A673 (cell line): ENCODE data around the gene DOCK4. TPM values are rescaled to one million over a fixed set of nuclear protein-coding genes. Genes with fewer than 3 reads are reported as not detected.

Experiments used
- BruUV-seq: library from RNA; stranded (reverse); fragments of 400-500 nt; replicated peaks from 2 replicates; lab custom pipeline; 2021; lab: Mats Ljungman, UMichigan
- CTCF ChIA-PET: fragments of 300-600 bp; sonication (Branson Sonifier 250); formaldehyde crosslinking; loops from one replicate; lab custom pipeline; 2022; ENCODE audit warnings: antibody characterized with exemption; lab: Charles Lee
- POLR2A ChIA-PET: fragments of 300-600 bp; sonication (Branson Sonifier 250); formaldehyde crosslinking; loops from one replicate; lab custom pipeline; 2022; ENCODE audit warnings: antibody characterized with exemption; ENCODE audit not compliant: low non-redundant PET; lab: Charles Lee
- DNase-seq: peaks from one replicate; pipeline ENCODE4 v3.0.0-alpha.2; 2015; ENCODE audit warnings: low spot score
- H3K27ac ChIP-seq: fragments of 200-600 bp; sonication (generic); 2 replicates; pipeline ENCODE4 v1.5.1; 2016; ENCODE audit warnings: mixed run types, low read depth, mild to moderate bottlenecking, mixed read lengths, antibody characterized with exemption, low read length; ENCODE audit not compliant: poor library complexity, severe bottlenecking
- H3K27me3 ChIP-seq: fragments of 200-600 bp; sonication (generic); replicated peaks from 2 replicates; pipeline ENCODE4 v1.6.1; 2017; ENCODE audit warnings: mixed run types, low read depth, mild to moderate bottlenecking, mixed read lengths, antibody characterized with exemption, low read length; ENCODE audit not compliant: insufficient read depth, poor library complexity
- H3K36me3 ChIP-seq: fragments of 200-600 bp; sonication (generic); 2 replicates; pipeline ENCODE4 v1.6.1; 2016; ENCODE audit warnings: mixed run types, mild to moderate bottlenecking, mixed read lengths, antibody characterized with exemption, low read length; ENCODE audit not compliant: insufficient read depth, poor library complexity, severe bottlenecking
- H3K4me1 ChIP-seq: fragments of 200-600 bp; sonication (generic); 2 replicates; pipeline ENCODE4 v1.6.1; 2017; ENCODE audit warnings: mixed run types, mild to moderate bottlenecking, mixed read lengths, antibody characterized with exemption, low read length; ENCODE audit not compliant: insufficient read depth, poor library complexity, severe bottlenecking
- H3K4me3 ChIP-seq: fragments of 200-600 bp; sonication (generic); 2 replicates; pipeline ENCODE4 v1.5.1; 2016; ENCODE audit warnings: low read depth, mixed run types, mild to moderate bottlenecking, mixed read lengths, low read length; ENCODE audit not compliant: poor library complexity, severe bottlenecking
- H3K9me3 ChIP-seq: fragments of 200-600 bp; sonication (generic); 2 replicates; pipeline ENCODE4 v1.6.1; 2016; ENCODE audit warnings: mixed run types, low read depth, mild to moderate bottlenecking, mixed read lengths, antibody characterized with exemption, low read length; ENCODE audit not compliant: poor library complexity, severe bottlenecking
- EZH2 ChIP-seq: fragments of 200-600 bp; sonication (generic); IDR thresholded peaks from 2 replicates; pipeline ENCODE4 v1.6.1; 2017; ENCODE audit warnings: borderline replicate concordance, low read depth, mild to moderate bottlenecking, mixed read lengths, antibody characterized with exemption, low read length; ENCODE audit not compliant: poor library complexity, severe bottlenecking
- intact Hi-C: fragments of 100-400 bp; cut with micrococcal nuclease; formaldehyde crosslinking; loops from one replicate; pipeline ENCODE4 v1.10.0; 2022; ENCODE audit not compliant: unreplicated experiment
- total RNA-seq: library from RNA; stranded (reverse); gene quantifications from 2 replicates; pipeline ENCODE4 v1.2.3, GENCODE V29; 2021
- TF ChIP-seq, protein P1 (sequence below): fragments of 300-800, 200-600 bp; sonication (generic); conservative IDR thresholded peaks from 2 replicates; pipeline ENCODE4 v1.5.1; 2017; ENCODE audit warnings: low read depth, mild to moderate bottlenecking, antibody characterized with exemption, low read length, moderate library complexity, mixed read lengths

DOCK4 gene
- total RNA-seq, 1 experiment from 2014 or later, result 28.5 TPM

DNA sequence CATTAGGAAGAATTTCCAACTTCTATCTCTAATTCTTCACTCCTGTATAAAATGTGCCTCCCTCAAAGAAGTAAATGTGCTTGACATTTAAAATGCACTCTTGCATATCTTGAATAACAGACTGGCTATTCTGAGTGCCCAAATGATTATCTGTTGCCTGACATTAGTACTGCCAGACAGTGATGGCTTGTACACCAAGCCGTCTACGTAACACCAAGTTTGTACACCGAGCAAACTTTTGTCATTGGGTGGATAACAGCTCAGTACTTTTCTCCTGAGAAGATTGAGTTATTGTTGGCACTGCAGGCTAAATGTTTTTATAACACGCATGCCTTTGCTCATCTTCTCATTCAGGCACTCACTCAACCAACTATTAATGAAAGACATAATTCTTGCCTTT, 137.2 kb downstream of the DOCK4 start:
- H3K27me3 ChIP-seq, result no peaks in the 10 kb centered on the region
- H3K36me3 ChIP-seq, result no peaks in the 10 kb centered on the region
- TF ChIP-seq, protein P1, sequence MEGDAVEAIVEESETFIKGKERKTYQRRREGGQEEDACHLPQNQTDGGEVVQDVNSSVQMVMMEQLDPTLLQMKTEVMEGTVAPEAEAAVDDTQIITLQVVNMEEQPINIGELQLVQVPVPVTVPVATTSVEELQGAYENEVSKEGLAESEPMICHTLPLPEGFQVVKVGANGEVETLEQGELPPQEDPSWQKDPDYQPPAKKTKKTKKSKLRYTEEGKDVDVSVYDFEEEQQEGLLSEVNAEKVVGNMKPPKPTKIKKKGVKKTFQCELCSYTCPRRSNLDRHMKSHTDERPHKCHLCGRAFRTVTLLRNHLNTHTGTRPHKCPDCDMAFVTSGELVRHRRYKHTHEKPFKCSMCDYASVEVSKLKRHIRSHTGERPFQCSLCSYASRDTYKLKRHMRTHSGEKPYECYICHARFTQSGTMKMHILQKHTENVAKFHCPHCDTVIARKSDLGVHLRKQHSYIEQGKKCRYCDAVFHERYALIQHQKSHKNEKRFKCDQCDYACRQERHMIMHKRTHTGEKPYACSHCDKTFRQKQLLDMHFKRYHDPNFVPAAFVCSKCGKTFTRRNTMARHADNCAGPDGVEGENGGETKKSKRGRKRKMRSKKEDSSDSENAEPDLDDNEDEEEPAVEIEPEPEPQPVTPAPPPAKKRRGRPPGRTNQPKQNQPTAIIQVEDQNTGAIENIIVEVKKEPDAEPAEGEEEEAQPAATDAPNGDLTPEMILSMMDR, result no peak
- no TSS peak for BruUV-seq
- H3K4me1 ChIP-seq, result no peaks in the 10 kb centered on the region
- H3K4me3 ChIP-seq, result no peak overlapping the region
- H3K9me3 ChIP-seq, result no peaks in the 10 kb centered on the region
- DNase-seq, result no peak
- ChIA-PET CTCF (no interaction called here), POLR2A (no interaction called here)
- no peak overlapping the region for H3K27ac ChIP-seq
- intact Hi-C loops, result no loop called here

- no peak overlapping the region for H3K27ac ChIP-seq
- no peaks in the 10 kb centered on the region for H3K9me3 ChIP-seq
- no peaks in the 10 kb centered on the region for H3K36me3 ChIP-seq
- ChIA-PET POLR2A (no interaction called here), CTCF (no interaction called here)
- no peak overlapping the region for H3K4me3 ChIP-seq
- intact Hi-C loops, result no loop called here
- H3K27me3 ChIP-seq, result no peaks in the 10 kb centered on the region
- no peaks in the 10 kb centered on the region for H3K4me1 ChIP-seq
- TF ChIP-seq, protein P1, result no peak
- TF ChIP-seq EZH2, result no peak
- DNase-seq, result no peak
- BruUV-seq, result no TSS peak
These were observed 138.3 kb downstream of the DOCK4 start for GRCh38 chr7:112067632-112068540.

DNA sequence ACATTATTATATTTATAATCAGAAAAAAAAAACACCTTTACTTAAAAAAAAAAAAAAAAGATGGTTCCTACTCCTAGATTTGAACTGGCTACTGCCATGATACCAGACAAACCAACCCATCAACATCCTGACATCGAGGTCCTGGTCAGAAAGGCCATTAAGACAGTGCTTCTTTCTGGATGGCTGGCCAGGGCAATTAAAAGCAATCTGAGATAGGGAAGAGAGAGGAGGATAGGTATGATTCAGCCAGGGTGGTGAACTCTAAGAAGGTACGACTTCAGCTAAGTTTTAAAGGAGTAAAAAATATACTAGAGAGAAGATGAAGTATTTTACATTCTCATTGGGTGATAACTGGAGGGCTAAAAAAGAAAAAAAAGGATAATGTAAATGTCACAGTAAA, 139.0 kb downstream of the DOCK4 start:
- no TSS peak for BruUV-seq
- ChIA-PET CTCF (no interaction called here), POLR2A (no interaction called here)
- Histone ChIP-seq H3K27me3 (no peaks in the 10 kb centered on the region), H3K27ac (no peak overlapping the region), H3K4me3 (no peak overlapping the region), H3K4me1 (no peaks in the 10 kb centered on the region), H3K36me3 (no peaks in the 10 kb centered on the region), H3K9me3 (no peaks in the 10 kb centered on the region)
- TF ChIP-seq, protein P1, result no peak
- TF ChIP-seq EZH2, result no peak
- DNase-seq, result no peak
- intact Hi-C loops, result no loop called here
